A549 (cell line): ENCODE measurements around the gene ANKRD13A.

Experiments
- EP300 ChIP-seq, 2 experiments: fragments of >200 bp; sonication (Bioruptor Twin); formaldehyde crosslinking; IDR thresholded peaks; 2 replicates in 1 of 2; 3 replicates in 1 of 2; pipeline ENCODE4 v1.6.1; 2016 to 2017
- ESRRA ChIP-seq: fragments of 150-350 bp; IDR thresholded peaks from 2 replicates; pipeline ENCODE4 v1.6.1; 2014; ENCODE audit warnings: mild to moderate bottlenecking, low read length, borderline replicate concordance
- JUN ChIP-seq, 2 experiments: fragments of >200 bp; sonication (Bioruptor Twin); formaldehyde crosslinking; IDR thresholded peaks; 2 replicates in 1 of 2; 3 replicates in 1 of 2; pipeline ENCODE4 v1.6.1; 2016 to 2017
- JUNB ChIP-seq: fragments of >200 bp; sonication (Bioruptor Twin); formaldehyde crosslinking; IDR thresholded peaks from 2 replicates; pipeline ENCODE4 v1.6.1; 2016
- PHF8 ChIP-seq: fragments of 200-600 bp; sonication (generic); IDR thresholded peaks from 2 replicates; pipeline ENCODE4 v1.6.1; 2016; ENCODE audit warnings: low read depth, mild to moderate bottlenecking, antibody characterized with exemption, moderate library complexity, borderline replicate concordance
- POLR2A ChIP-seq: IDR thresholded peaks from 2 replicates; pipeline ENCODE4 v1.6.1; 2012; ENCODE audit warnings: mild to moderate bottlenecking, low read length
- POLR2AphosphoS2 ChIP-seq: conservative IDR thresholded peaks from 2 replicates; pipeline ENCODE4 v1.6.1; 2012; ENCODE audit warnings: low read length, improper control_type of control experiment, inconsistent platforms
- RAD21 ChIP-seq, 2 experiments: fragments of >200 bp in 1 of 2; sonication (Bioruptor Twin) in 1 of 2; formaldehyde crosslinking in 1 of 2; IDR thresholded peaks in 1 of 2; conservative IDR thresholded peaks in 1 of 2; 2 replicates in 1 of 2; 3 replicates in 1 of 2; pipeline ENCODE4 v1.6.1; 2012 to 2018; ENCODE audit warnings: inconsistent platforms in 1 of 2
- RCOR1 ChIP-seq: fragments of 150-350 bp; IDR thresholded peaks from 2 replicates; pipeline ENCODE4 v1.6.1; 2014; ENCODE audit warnings: antibody characterized with exemption, low read length, low read depth
- TF ChIP-seq, protein P1 (sequence below): fragments of >200 bp; sonication (Bioruptor Twin); formaldehyde crosslinking; IDR thresholded peaks from 3 replicates; pipeline ENCODE4 v1.5.1; 2016
- TF ChIP-seq, protein P2 (sequence below): fragments of 450-650 bp; IDR thresholded peaks from 2 replicates; pipeline ENCODE4 v1.6.1; 2014; ENCODE audit warnings: antibody characterized with exemption
- TF ChIP-seq, protein P3 (sequence below): fragments of 250-450 bp; sonication (Bioruptor Pico); IDR thresholded peaks from 2 replicates; pipeline ENCODE4 v1.5.0; 2021; ENCODE audit warnings: mild to moderate bottlenecking, moderate library complexity, borderline replicate concordance

DNA sequence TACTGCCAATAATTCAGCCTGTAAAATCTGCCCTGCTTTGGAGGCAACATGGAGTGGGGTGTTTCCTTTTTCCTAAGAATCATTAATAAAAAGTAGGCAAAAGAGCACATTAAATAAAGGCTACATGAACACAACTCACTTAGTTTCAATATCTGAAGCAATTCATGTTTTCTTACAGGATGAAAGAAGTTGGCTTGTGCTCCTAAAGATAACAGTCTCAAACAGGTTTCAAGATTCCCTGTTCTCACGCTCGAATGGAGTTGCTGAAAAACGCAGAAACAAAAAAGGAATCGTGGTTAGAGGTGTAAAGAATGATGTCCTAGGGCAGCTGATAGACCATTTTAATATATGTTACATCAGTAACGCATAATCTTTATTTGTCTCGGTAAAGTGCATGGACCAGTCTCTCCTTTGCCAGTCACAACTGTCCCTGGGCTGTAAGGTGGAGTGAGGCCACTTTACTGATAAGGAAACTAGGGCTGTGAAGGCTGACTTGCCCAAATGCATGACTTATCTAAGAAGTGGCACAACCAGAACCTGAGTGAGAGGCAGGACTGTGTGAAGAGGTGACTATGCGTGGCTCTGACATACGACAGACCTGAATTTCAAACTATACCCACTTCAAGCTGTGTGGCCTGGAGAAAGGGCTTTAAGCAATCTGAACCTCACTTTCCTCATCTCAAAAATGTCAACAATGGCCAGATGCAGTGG, 15.6 kb upstream of the ANKRD13A start:
- TF ChIP-seq, protein P1, sequence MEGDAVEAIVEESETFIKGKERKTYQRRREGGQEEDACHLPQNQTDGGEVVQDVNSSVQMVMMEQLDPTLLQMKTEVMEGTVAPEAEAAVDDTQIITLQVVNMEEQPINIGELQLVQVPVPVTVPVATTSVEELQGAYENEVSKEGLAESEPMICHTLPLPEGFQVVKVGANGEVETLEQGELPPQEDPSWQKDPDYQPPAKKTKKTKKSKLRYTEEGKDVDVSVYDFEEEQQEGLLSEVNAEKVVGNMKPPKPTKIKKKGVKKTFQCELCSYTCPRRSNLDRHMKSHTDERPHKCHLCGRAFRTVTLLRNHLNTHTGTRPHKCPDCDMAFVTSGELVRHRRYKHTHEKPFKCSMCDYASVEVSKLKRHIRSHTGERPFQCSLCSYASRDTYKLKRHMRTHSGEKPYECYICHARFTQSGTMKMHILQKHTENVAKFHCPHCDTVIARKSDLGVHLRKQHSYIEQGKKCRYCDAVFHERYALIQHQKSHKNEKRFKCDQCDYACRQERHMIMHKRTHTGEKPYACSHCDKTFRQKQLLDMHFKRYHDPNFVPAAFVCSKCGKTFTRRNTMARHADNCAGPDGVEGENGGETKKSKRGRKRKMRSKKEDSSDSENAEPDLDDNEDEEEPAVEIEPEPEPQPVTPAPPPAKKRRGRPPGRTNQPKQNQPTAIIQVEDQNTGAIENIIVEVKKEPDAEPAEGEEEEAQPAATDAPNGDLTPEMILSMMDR = no peak
- TF ChIP-seq POLR2A (no peak), JUN (IDR thresholded peaks at IDR 0.05) (no peak), POLR2AphosphoS2 (no peak), EP300 (IDR thresholded peaks at IDR 0.05) (no peak), JUNB (no peak), PHF8 (no peak), RCOR1 (no peak), ESRRA (no peak), RAD21 (conservative IDR thresholded peaks at IDR 0.05 in 1 of 2, IDR thresholded peaks at IDR 0.05 in 1 of 2) (no peak)
- TF ChIP-seq, protein P2, sequence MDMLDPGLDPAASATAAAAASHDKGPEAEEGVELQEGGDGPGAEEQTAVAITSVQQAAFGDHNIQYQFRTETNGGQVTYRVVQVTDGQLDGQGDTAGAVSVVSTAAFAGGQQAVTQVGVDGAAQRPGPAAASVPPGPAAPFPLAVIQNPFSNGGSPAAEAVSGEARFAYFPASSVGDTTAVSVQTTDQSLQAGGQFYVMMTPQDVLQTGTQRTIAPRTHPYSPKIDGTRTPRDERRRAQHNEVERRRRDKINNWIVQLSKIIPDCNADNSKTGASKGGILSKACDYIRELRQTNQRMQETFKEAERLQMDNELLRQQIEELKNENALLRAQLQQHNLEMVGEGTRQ = no peak
- TF ChIP-seq, protein P3, sequence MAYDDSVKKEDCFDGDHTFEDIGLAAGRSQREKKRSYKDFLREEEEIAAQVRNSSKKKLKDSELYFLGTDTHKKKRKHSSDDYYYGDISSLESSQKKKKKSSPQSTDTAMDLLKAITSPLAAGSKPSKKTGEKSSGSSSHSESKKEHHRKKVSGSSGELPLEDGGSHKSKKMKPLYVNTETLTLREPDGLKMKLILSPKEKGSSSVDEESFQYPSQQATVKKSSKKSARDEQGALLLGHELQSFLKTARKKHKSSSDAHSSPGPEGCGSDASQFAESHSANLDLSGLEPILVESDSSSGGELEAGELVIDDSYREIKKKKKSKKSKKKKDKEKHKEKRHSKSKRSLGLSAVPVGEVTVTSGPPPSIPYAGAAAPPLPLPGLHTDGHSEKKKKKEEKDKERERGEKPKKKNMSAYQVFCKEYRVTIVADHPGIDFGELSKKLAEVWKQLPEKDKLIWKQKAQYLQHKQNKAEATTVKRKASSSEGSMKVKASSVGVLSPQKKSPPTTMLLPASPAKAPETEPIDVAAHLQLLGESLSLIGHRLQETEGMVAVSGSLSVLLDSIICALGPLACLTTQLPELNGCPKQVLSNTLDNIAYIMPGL (CRISPR knock-in tag) = no peak
